Activated CD4-positive, CD25-positive, alpha-beta regulatory T cell treated with anti-CD3 and anti-CD28 coated beads, Interleukin-2, amount 50 U/mL, for 24 hours (primary cell): Measurements from ENCODE around the gene HIBADH.

Experiments
- ATAC-seq, 2 donors: fragments of 150-1000 bp; cut with Tn5 transposase; one replicate each; pipeline ENCODE4 v1.10.0; 2021; ENCODE audit warnings: mild to moderate bottlenecking in 1 of 2, moderate library complexity in 1 of 2

Gene HIBADH

GRCh38 chr7:27662490-27663205 lies at the start of gene HIBADH:
Gene HIBADH, minus strand, starts transcription at chr7:27662883. Its CDS starts 95 bp downstream, at chr7:27662788.
- peak; percentile 99 for ATAC-seq

GRCh38 chr7:27712217-27712616 lies 49.5 kb upstream of the HIBADH start:
- ATAC-seq = no peak

GRCh38 chr7:27709137-27710075 lies 46.7 kb upstream of the HIBADH start:
- peak; percentile 38 to 48 for ATAC-seq

- ATAC-seq = no peak
These were observed 45.8 kb upstream of the HIBADH start for GRCh38 chr7:27708485-27708884.

- no peak for ATAC-seq
These were observed 42.5 kb upstream of the HIBADH start for GRCh38 chr7:27705200-27705594.

- ATAC-seq = no peak
These were observed 41.9 kb upstream of the HIBADH start for GRCh38 chr7:27704422-27705199.

GRCh38 chr7:27703181-27703580 lies 40.5 kb upstream of the HIBADH start:
- ATAC-seq = no peak

GRCh38 chr7:27700501-27700900 lies 37.8 kb upstream of the HIBADH start:
- ATAC-seq = no peak

- no peak for ATAC-seq
These were observed 37.1 kb upstream of the HIBADH start for GRCh38 chr7:27699751-27700150.

- peak; percentile 17 to 27 for ATAC-seq
These were observed 35.3 kb upstream of the HIBADH start for GRCh38 chr7:27697861-27698430.

- ATAC-seq = no peak
These were observed 32.4 kb upstream of the HIBADH start for GRCh38 chr7:27695096-27695495.

- ATAC-seq = no peak
These were observed 31.1 kb upstream of the HIBADH start for GRCh38 chr7:27693794-27694193.

GRCh38 chr7:27690649-27691048 lies 28.0 kb upstream of the HIBADH start:
- ATAC-seq = no peak

- ATAC-seq = peak in 1 of 2 donors; percentile 51
These were observed 27.0 kb upstream of the HIBADH start for GRCh38 chr7:27689591-27690164.

GRCh38 chr7:27689150-27689549 lies 26.5 kb upstream of the HIBADH start:
- no peak for ATAC-seq

GRCh38 chr7:27688646-27689045 lies 26.0 kb upstream of the HIBADH start:
- no peak for ATAC-seq

GRCh38 chr7:27688056-27688455 lies 25.4 kb upstream of the HIBADH start:
- no peak for ATAC-seq

GRCh38 chr7:27686315-27686714 lies 23.6 kb upstream of the HIBADH start:
- ATAC-seq = no peak

GRCh38 chr7:27685893-27686292 lies 23.2 kb upstream of the HIBADH start:
- ATAC-seq = no peak

- no peak for ATAC-seq
These were observed 22.5 kb upstream of the HIBADH start for GRCh38 chr7:27685209-27685608.

GRCh38 chr7:27684491-27684890 lies 21.8 kb upstream of the HIBADH start:
- ATAC-seq = no peak

- no peak for ATAC-seq
These were observed 17.9 kb upstream of the HIBADH start for GRCh38 chr7:27680610-27681009.
